ENCODE measurements around the gene HNRNPAB.

HNRNPAB gene

GRCh38 chr5:178207183-178207916 is 3.0 kb downstream of the HNRNPAB start:
- H3K4me3 ChIP-seq (ENCODE audit: low read depth, low read length), result peak overlapping the region; percentile 80; the same call in 1 of the 2 replicates
- no peak for TF ChIP-seq CTCF (IDR thresholded peaks at IDR 0.05; ENCODE audit: control insufficient read depth, extremely low read depth, insufficient read depth)
- DNase-seq (ENCODE audit: low read depth), result peak; percentile 97

GRCh38 chr5:178207917-178208280 is 3.6 kb downstream of the HNRNPAB start:
- no peak overlapping the region for H3K4me3 ChIP-seq (ENCODE audit: low read depth, low read length)
- DNase-seq (ENCODE audit: low read depth), result no peak
- TF ChIP-seq CTCF (IDR thresholded peaks at IDR 0.05; ENCODE audit: control insufficient read depth, extremely low read depth, insufficient read depth), result no peak

GRCh38 chr5:178208540-178209227 is 4.4 kb downstream of the HNRNPAB start:
- DNase-seq (ENCODE audit: low read depth), result no peak
- peak; percentile 5; the same call in 1 of the 2 replicates for TF ChIP-seq CTCF (IDR thresholded peaks at IDR 0.05; ENCODE audit: control insufficient read depth, extremely low read depth, insufficient read depth)

GRCh38 chr5:178209334-178210072 is 5.2 kb downstream of the HNRNPAB start:
- no peak for TF ChIP-seq CTCF (IDR thresholded peaks at IDR 0.05; ENCODE audit: control insufficient read depth, extremely low read depth, insufficient read depth)
- no peak overlapping the region for H3K4me3 ChIP-seq (ENCODE audit: low read depth, low read length)
- no peak for DNase-seq (ENCODE audit: low read depth)

More at GRCh38 chr5:178208540-178209227, 4.4 kb downstream of the HNRNPAB start:
- no peak overlapping the region for H3K4me3 ChIP-seq (ENCODE audit: low read depth, low read length)

GRCh38 chr5:178210073-178210535 is 5.8 kb downstream of the HNRNPAB start:
- no peak for TF ChIP-seq CTCF (IDR thresholded peaks at IDR 0.05; ENCODE audit: control insufficient read depth, extremely low read depth, insufficient read depth)
- no peak for DNase-seq (ENCODE audit: low read depth)
- no peak overlapping the region for H3K4me3 ChIP-seq (ENCODE audit: low read depth, low read length)

- no peak for DNase-seq (ENCODE audit: low read depth)
- no peak overlapping the region for H3K4me3 ChIP-seq (ENCODE audit: low read depth, low read length)
- TF ChIP-seq CTCF (IDR thresholded peaks at IDR 0.05; ENCODE audit: control insufficient read depth, extremely low read depth, insufficient read depth), result no peak
These were observed 6.4 kb downstream of the HNRNPAB start for GRCh38 chr5:178210686-178211085.

Data from LNCaP clone FGC (cell line).